IMR-90 (cell line): ENCODE data around the gene ZEB2. TPM values are rescaled to one million over a fixed set of nuclear protein-coding genes. Genes with fewer than 3 reads are reported as not detected.

Experiments
- ATAC-seq: fragments of 200-7000 bp; cut with Tn5 transposase; 2 replicates; pipeline ENCODE4 v1.9.1; 2020; ENCODE audit warnings: low read depth, mild to moderate bottlenecking, moderate library complexity
- BruUV-seq: library from RNA; stranded (reverse); fragments of 400-500 nt; replicated peaks from 2 replicates; lab custom pipeline; 2021; lab: Mats Ljungman, UMichigan
- CTCF ChIA-PET: fragments of 300-600 bp; formaldehyde crosslinking; extraction: SDS; loops from one replicate; lab custom pipeline; 2021; ENCODE audit warnings: antibody characterized with exemption; lab: Yijun Ruan, JAX
- POLR2A ChIA-PET: fragments of 300-600 bp; sonication (Branson Sonifier 250); formaldehyde crosslinking; loops from one replicate; lab custom pipeline; 2022; ENCODE audit warnings: antibody characterized with exemption; ENCODE audit not compliant: unreplicated experiment; lab: Charles Lee
- DNase-seq: peaks from one replicate; pipeline ENCODE4 v3.0.0; 2013
- H2AFZ ChIP-seq: replicated peaks from 2 replicates; pipeline ENCODE3; 2013; ENCODE audit warnings: low read length, mild to moderate bottlenecking; ENCODE audit not compliant: poor library complexity
- H2AK5ac ChIP-seq: 2 replicates; pipeline ENCODE4 v1.6.1; 2013; ENCODE audit warnings: low read depth, low read length, inconsistent platforms
- H2AK9ac ChIP-seq: replicated peaks from 2 replicates; pipeline ENCODE3; 2013; ENCODE audit warnings: mild to moderate bottlenecking, low read depth, low read length, moderate library complexity; ENCODE audit not compliant: poor library complexity
- H2BK120ac ChIP-seq: 2 replicates; pipeline ENCODE4 v1.6.1; 2013; ENCODE audit warnings: low read depth, low read length, inconsistent platforms
- H2BK15ac ChIP-seq: 3 replicates; pipeline ENCODE4 v1.6.1; 2013; ENCODE audit warnings: low read depth, low read length, inconsistent platforms
- H2BK20ac ChIP-seq: 2 replicates; pipeline ENCODE4 v1.6.1; 2013; ENCODE audit warnings: low read depth, mild to moderate bottlenecking, inconsistent platforms, low read length, moderate library complexity
- H2BK5ac ChIP-seq: 2 replicates; pipeline ENCODE4 v1.6.1; 2013; ENCODE audit warnings: mild to moderate bottlenecking, low read depth, low read length, inconsistent platforms; ENCODE audit not compliant: poor library complexity, severe bottlenecking
- H3K14ac ChIP-seq: replicated peaks from 2 replicates; pipeline ENCODE4 v1.6.1; 2013; ENCODE audit warnings: low read depth, low read length, inconsistent platforms
- H3K18ac ChIP-seq: 2 replicates; pipeline ENCODE4 v1.6.1; 2013; ENCODE audit warnings: low read depth, low read length, control low read depth
- H3K23ac ChIP-seq: 2 replicates; pipeline ENCODE4 v1.6.1; 2013; ENCODE audit warnings: low read depth, low read length, inconsistent platforms
- H3K27ac ChIP-seq: 2 replicates; pipeline ENCODE4 v1.5.1; 2013; ENCODE audit warnings: mild to moderate bottlenecking, control low read depth, low read length; ENCODE audit not compliant: insufficient read depth
- H3K27me3 ChIP-seq: 2 replicates; pipeline ENCODE4 v1.6.1; 2013; ENCODE audit warnings: low read length; ENCODE audit not compliant: control insufficient read depth, insufficient read depth
- H3K36me3 ChIP-seq: 2 replicates; pipeline ENCODE4 v1.6.1; 2013; ENCODE audit warnings: low read length, mixed read lengths; ENCODE audit not compliant: control insufficient read depth, insufficient read depth
- H3K4ac ChIP-seq: 2 replicates; pipeline ENCODE4 v1.6.1; 2013; ENCODE audit warnings: low read depth, low read length, inconsistent platforms
- H3K4me1 ChIP-seq: 2 replicates; pipeline ENCODE4 v1.6.1; 2013; ENCODE audit warnings: low read length, mixed read lengths; ENCODE audit not compliant: control insufficient read depth, insufficient read depth
- H3K4me2 ChIP-seq: 2 replicates; pipeline ENCODE4 v1.6.1; 2013; ENCODE audit warnings: low read depth, mild to moderate bottlenecking, control low read depth, low read length, moderate library complexity
- H3K4me3 ChIP-seq: 2 replicates; pipeline ENCODE4 v1.5.1; 2013; ENCODE audit warnings: low read depth, mild to moderate bottlenecking, control low read depth, low read length, moderate library complexity; ENCODE audit not compliant: insufficient read depth
- H3K56ac ChIP-seq: 2 replicates; pipeline ENCODE4 v1.6.1; 2013; ENCODE audit warnings: low read length, inconsistent platforms; ENCODE audit not compliant: insufficient read depth; ENCODE audit errors: extremely low read depth
- H3K79me1 ChIP-seq, 2 experiments: 2 replicates each; pipeline ENCODE4 v1.6.1; 2013; ENCODE audit warnings: low read length in 2 of 2, inconsistent platforms in 1 of 2, low read depth in 1 of 2
- H3K9ac ChIP-seq: 2 replicates; pipeline ENCODE4 v1.6.1; 2013; ENCODE audit warnings: low read depth, low read length, control low read depth
- H3K9me1 ChIP-seq: 2 replicates; pipeline ENCODE4 v1.6.1; 2013; ENCODE audit warnings: low read length, inconsistent platforms; ENCODE audit not compliant: insufficient read depth
- H3K9me3 ChIP-seq: 2 replicates; pipeline ENCODE4 v1.6.1; 2013; ENCODE audit warnings: low read length; ENCODE audit not compliant: control insufficient read depth, insufficient read depth
- H4K20me1 ChIP-seq: 2 replicates; pipeline ENCODE4 v1.6.1; 2013; ENCODE audit warnings: low read length, inconsistent platforms; ENCODE audit not compliant: insufficient read depth
- H4K5ac ChIP-seq: 2 replicates; pipeline ENCODE4 v1.6.1; 2013; ENCODE audit warnings: mild to moderate bottlenecking, low read depth, low read length, control low read depth
- H4K8ac ChIP-seq, 2 experiments: 2 replicates each; pipeline ENCODE4 v1.6.1; 2013; ENCODE audit warnings: low read depth in 2 of 2, low read length in 2 of 2, control low read depth in 1 of 2, inconsistent platforms in 1 of 2
- H4K91ac ChIP-seq: 2 replicates; pipeline ENCODE4 v1.6.1; 2013; ENCODE audit warnings: low read depth, low read length, inconsistent platforms; ENCODE audit not compliant: insufficient read depth
- MXI1 ChIP-seq: IDR thresholded peaks from 2 replicates; pipeline ENCODE4 v1.6.1; 2012; ENCODE audit warnings: low read depth, mild to moderate bottlenecking, low read length, moderate library complexity, borderline replicate concordance
- RAD21 ChIP-seq: IDR thresholded peaks from 2 replicates; pipeline ENCODE4 v1.6.1; 2012; ENCODE audit warnings: low read length, improper control_type of control experiment
- RCOR1 ChIP-seq: IDR thresholded peaks from 2 replicates; pipeline ENCODE4 v1.6.1; 2012; ENCODE audit warnings: mild to moderate bottlenecking, low read length, improper control_type of control experiment; ENCODE audit not compliant: insufficient replicate concordance
- WGBS, 2 experiments: methylation state at CpG; one replicate each; pipeline versions ENCODE4 v1.1.5 to v1.1.7; 2013; ENCODE audit warnings: missing lambda C conversion rate in 2 of 2; ENCODE audit not compliant: insufficient read length in 1 of 2; ENCODE audit errors: extremely low coverage in 2 of 2; 5-methylcytosine and 5-hydroxymethylcytosine counted together
- dilution Hi-C: fragments of 300-500 bp; cut with HindIII; formaldehyde crosslinking; loops from one replicate; pipeline ENCODE4 v1.14.3; 2018; ENCODE audit warnings: low sequenced_read_pairs; ENCODE audit not compliant: unreplicated experiment
- in situ Hi-C: fragments of 300-500 bp; cut with MboI; formaldehyde crosslinking; loops from 3 replicates; pipeline ENCODE4 v1.14.3; 2019; ENCODE audit warnings: low sequenced_read_pairs, inconsistent platforms, mixed read lengths
- intact Hi-C: fragments of 100-400 bp; cut with micrococcal nuclease; formaldehyde crosslinking; loops from 2 replicates; pipeline ENCODE4 v1.10.0; 2022
- polyA plus RNA-seq, 3 experiments: library from polyadenylated mRNA; depleted of rRNA; stranded (reverse); fragments of >200 nt; gene quantifications; 2 replicates each; pipeline ENCODE4 v1.2.3, GENCODE V29; 2012; ENCODE audit warnings: low replicate concordance in 1 of 3
- total RNA-seq: library from RNA; depleted of rRNA; stranded (reverse); fragments of >200 nt; gene quantifications from 2 replicates; pipeline ENCODE4 v1.2.3, GENCODE V29; 2012
- TF ChIP-seq, protein P1 (sequence below): conservative IDR thresholded peaks from 2 replicates; pipeline ENCODE4 v1.5.1; 2012; ENCODE audit warnings: mild to moderate bottlenecking, low read depth, low read length, improper control_type of control experiment

ZEB2 gene
- total and polyA plus RNA-seq, 2 of the 4 experiments (the other 2 are of a cell fraction): 22.4 to 50.9 TPM

DNA sequence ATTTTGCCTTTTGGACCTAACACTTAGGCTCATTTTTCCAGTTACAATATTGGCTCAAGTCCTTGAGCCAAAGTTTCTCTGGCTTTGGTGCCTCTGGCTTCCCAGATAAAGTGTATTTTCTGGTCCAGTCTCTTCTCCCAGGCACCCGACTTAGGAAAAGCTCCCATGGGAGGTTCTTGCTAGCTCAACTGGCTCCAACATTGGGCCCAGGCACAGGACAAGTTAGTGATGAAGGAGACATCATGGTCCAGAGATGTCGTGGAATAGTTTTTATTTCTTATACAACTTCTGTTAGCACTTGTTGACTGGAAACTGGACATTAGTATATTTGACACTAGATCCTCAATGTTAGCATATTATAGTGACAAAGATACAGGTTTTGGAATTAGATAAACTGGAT, 8.2 kb upstream of the ZEB2 start:
- no peak overlapping the region for H3K27ac ChIP-seq
- H3K9me1 ChIP-seq: no peaks in the 10 kb centered on the region
- H2BK15ac ChIP-seq: no peak overlapping the region
- H2AK9ac ChIP-seq: no peak overlapping the region
- no peaks in the 10 kb centered on the region; the same call in 1 of the 2 replicates for H3K27me3 ChIP-seq
- H3K36me3 ChIP-seq: no peaks in the 10 kb centered on the region
- BruUV-seq: no TSS peak
- no peak overlapping the region for H2AFZ ChIP-seq
- no peak overlapping the region for H2BK120ac ChIP-seq
- H3K79me1 ChIP-seq: no peaks in the 10 kb centered on the region
- no peaks in the 10 kb centered on the region for H3K9me3 ChIP-seq
- H2BK5ac ChIP-seq: no peak overlapping the region
- DNase-seq: no peak
- no peak overlapping the region for H4K91ac ChIP-seq
- no peak overlapping the region for H3K4me3 ChIP-seq
- no peak overlapping the region for H4K8ac ChIP-seq
- TF ChIP-seq RCOR1: no peak
- no peak for TF ChIP-seq MXI1
- TF ChIP-seq, protein P1, sequence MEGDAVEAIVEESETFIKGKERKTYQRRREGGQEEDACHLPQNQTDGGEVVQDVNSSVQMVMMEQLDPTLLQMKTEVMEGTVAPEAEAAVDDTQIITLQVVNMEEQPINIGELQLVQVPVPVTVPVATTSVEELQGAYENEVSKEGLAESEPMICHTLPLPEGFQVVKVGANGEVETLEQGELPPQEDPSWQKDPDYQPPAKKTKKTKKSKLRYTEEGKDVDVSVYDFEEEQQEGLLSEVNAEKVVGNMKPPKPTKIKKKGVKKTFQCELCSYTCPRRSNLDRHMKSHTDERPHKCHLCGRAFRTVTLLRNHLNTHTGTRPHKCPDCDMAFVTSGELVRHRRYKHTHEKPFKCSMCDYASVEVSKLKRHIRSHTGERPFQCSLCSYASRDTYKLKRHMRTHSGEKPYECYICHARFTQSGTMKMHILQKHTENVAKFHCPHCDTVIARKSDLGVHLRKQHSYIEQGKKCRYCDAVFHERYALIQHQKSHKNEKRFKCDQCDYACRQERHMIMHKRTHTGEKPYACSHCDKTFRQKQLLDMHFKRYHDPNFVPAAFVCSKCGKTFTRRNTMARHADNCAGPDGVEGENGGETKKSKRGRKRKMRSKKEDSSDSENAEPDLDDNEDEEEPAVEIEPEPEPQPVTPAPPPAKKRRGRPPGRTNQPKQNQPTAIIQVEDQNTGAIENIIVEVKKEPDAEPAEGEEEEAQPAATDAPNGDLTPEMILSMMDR: no peak
- no peak for TF ChIP-seq RAD21
- H3K18ac ChIP-seq: no peak overlapping the region
- in situ Hi-C loops: no loop called here
- no peak overlapping the region for H3K9ac ChIP-seq
- no peak overlapping the region for H4K5ac ChIP-seq
- dilution Hi-C loops: no loop called here
- ChIA-PET CTCF (interaction anchor here (0.6 kb wide), 1 partner anchor 1053 kb away, joined by 3 read pairs; no protein-coding TSS in a partner anchor), POLR2A (interaction anchor here (0.7 kb wide), 1 partner anchor 236 kb away, joined by 4 read pairs; no protein-coding TSS in a partner anchor)
- no peak for ATAC-seq
- H3K23ac ChIP-seq: no peak overlapping the region
- no peaks in the 10 kb centered on the region for H4K20me1 ChIP-seq
- H2AK5ac ChIP-seq: no peak overlapping the region
- no peak overlapping the region for H3K14ac ChIP-seq
- WGBS, 2 experiments: no CpG with 5 or more reads among the region's 2 CpGs
- H3K4ac ChIP-seq: no peak overlapping the region
- H2BK20ac ChIP-seq: no peak overlapping the region
- no peak overlapping the region for H3K56ac ChIP-seq
- H3K4me1 ChIP-seq: peaks cover 1% of the 10 kb centered on the region; the same call in 1 of the 2 replicates
- H3K4me2 ChIP-seq: no peak overlapping the region
- intact Hi-C loops: loop anchor here (10.0 kb wide), 4 partner anchors 567 to 1997 kb away; no protein-coding TSS in a partner anchor
